Thymus (tissue), 11 donors: ENCODE data around the gene LIMD2. TPM values are rescaled to one million over a fixed set of nuclear protein-coding genes. Genes with fewer than 3 reads are reported as not detected.

Source experiments
- DNase-seq, 9 donors: peaks; one replicate each; pipeline ENCODE4 v3.0.0-alpha.2; 2013; ENCODE audit warnings: low spot score in 9 of 9, low read depth in 6 of 9, missing footprints in 1 of 9
- H3K27ac ChIP-seq, 2 donors: one replicate each; pipeline ENCODE4 v1.5.1; 2013; ENCODE audit warnings: control low read depth in 1 of 2, low read depth in 1 of 2, low read length in 1 of 2, mild to moderate bottlenecking in 1 of 2, moderate library complexity in 1 of 2
- H3K27me3 ChIP-seq, 2 donors: one replicate each; pipeline ENCODE4 v1.5.1; 2013; ENCODE audit warnings: low read length in 1 of 2; ENCODE audit not compliant: control insufficient read depth in 2 of 2, insufficient read depth in 1 of 2
- H3K36me3 ChIP-seq, 2 donors: one replicate each; pipeline ENCODE4 v1.5.1; 2013; ENCODE audit warnings: low read length in 1 of 2, mild to moderate bottlenecking in 1 of 2, moderate library complexity in 1 of 2; ENCODE audit not compliant: control insufficient read depth in 2 of 2, insufficient read depth in 2 of 2
- H3K4me1 ChIP-seq, 2 donors: one replicate each; pipeline ENCODE4 v1.5.1; 2013; ENCODE audit warnings: low read length in 2 of 2; ENCODE audit not compliant: control insufficient read depth in 2 of 2, insufficient read depth in 2 of 2
- H3K4me3 ChIP-seq, 2 donors: one replicate each; pipeline ENCODE4 v1.5.1; 2013; ENCODE audit warnings: low read length in 2 of 2, control low read depth in 1 of 2, mild to moderate bottlenecking in 1 of 2
- H3K9me3 ChIP-seq, 2 donors: one replicate each; pipeline ENCODE4 v1.5.1; 2013; ENCODE audit warnings: low read length in 1 of 2, mild to moderate bottlenecking in 1 of 2; ENCODE audit not compliant: control insufficient read depth in 2 of 2, insufficient read depth in 1 of 2
- WGBS: extraction: QIAGEN DNeasy Blood & Tissue Kit; methylation state at CpG from one replicate; pipeline ENCODE4 v1.1.7; 2013; 5-methylcytosine and 5-hydroxymethylcytosine counted together
- polyA plus RNA-seq: library from polyadenylated mRNA; stranded (reverse); fragments of 200-250 nt; gene quantifications from one replicate; pipeline ENCODE4 v1.2.3, GENCODE V29; 2013
- total RNA-seq: library from RNA; stranded (reverse); fragments of 120-200 nt; gene quantifications from one replicate; pipeline ENCODE4 v1.2.4, GENCODE V29; 2013
- donor health status: healthy.

Gene LIMD2
- total and polyA plus RNA-seq, 2 donors: 202 to 309 TPM

DNA sequence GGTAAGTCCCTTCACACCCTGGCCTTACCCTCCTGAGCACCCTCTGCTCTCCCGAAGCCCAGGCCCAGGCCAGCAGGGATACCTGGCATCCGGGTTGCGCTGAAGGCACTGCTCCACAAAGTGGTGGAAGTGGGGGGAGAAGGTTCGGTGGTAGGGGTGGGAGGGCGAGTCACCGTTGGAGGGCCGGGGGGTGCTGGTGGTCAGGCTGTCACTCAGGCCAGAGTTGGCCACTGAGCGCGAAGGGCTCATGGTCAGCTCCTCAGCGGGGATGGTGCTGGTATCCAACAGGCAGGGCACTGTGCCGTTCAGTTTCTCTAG, 4.3 kb upstream of the LIMD2 start:
- 97% methylated on average over 11 of the region's 11 CpGs for WGBS
- peaks cover 0 to 13% of the 10 kb centered on the region in 2 donors for H3K9me3 ChIP-seq
- H3K4me3 ChIP-seq: no peak overlapping the region
- no peaks in the 10 kb centered on the region for H3K27me3 ChIP-seq
- DNase-seq: no peak
- peaks cover 34 to 53% of the 10 kb centered on the region in 2 donors for H3K36me3 ChIP-seq
- no peak overlapping the region for H3K27ac ChIP-seq
- peaks cover 29 to 55% of the 10 kb centered on the region in 2 donors for H3K4me1 ChIP-seq

GRCh38 chr17:63703556-63704258, 3.8 kb upstream of the LIMD2 start:
- Histone ChIP-seq H3K9me3 (peaks cover 0 to 13% of the 10 kb centered on the region in 2 donors), H3K36me3 (peaks cover 35 to 52% of the 10 kb centered on the region in 2 donors), H3K4me3 (no peak overlapping the region), H3K27me3 (no peaks in the 10 kb centered on the region), H3K4me1 (peaks cover 29 to 59% of the 10 kb centered on the region in 2 donors), H3K27ac (no peak overlapping the region)
- no peak for DNase-seq
- 94% methylated on average over 16 of the region's 16 CpGs for WGBS

DNA sequence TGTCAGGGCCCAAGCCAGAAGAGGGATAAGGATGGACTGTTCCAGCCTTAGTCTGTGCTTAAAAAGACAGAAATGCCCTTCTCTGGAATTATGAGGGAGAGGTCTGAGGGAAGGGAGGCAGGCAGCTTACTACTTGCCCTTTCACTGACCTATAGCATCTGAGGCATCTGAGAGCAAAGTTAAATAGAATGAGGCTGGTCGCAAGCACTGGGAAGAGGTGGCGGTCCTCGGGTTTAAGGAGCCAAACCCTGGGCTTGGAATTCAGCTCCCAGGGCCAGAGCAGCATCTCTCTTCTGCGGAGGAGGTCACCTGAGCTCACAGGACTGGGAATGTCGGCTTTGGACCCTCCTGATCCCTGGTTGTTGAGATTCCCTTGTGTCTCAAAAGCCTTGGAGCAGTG, 3.1 kb upstream of the LIMD2 start:
- no peaks in the 10 kb centered on the region for H3K27me3 ChIP-seq
- 98% methylated on average over 5 of the region's 5 CpGs for WGBS
- H3K27ac ChIP-seq: peak overlapping the region; percentile 96 to 98
- peaks cover 42 to 56% of the 10 kb centered on the region in 2 donors for H3K36me3 ChIP-seq
- H3K9me3 ChIP-seq: peaks cover 0 to 13% of the 10 kb centered on the region in 2 donors
- H3K4me1 ChIP-seq: peaks cover 29 to 64% of the 10 kb centered on the region in 2 donors
- no peak for DNase-seq
- H3K4me3 ChIP-seq: peak overlapping the region in 1 of 2 donors; percentile 44

GRCh38 chr17:63702721-63703015, 2.7 kb upstream of the LIMD2 start:
- WGBS: 88% methylated on average over 6 of the region's 6 CpGs
- H3K27ac ChIP-seq: peak overlapping the region; percentile 96 to 98
- peaks cover 0 to 15% of the 10 kb centered on the region in 2 donors for H3K9me3 ChIP-seq
- H3K27me3 ChIP-seq: no peaks in the 10 kb centered on the region
- peaks cover 32 to 68% of the 10 kb centered on the region in 2 donors for H3K4me1 ChIP-seq
- H3K4me3 ChIP-seq: peak overlapping the region in 1 of 2 donors; percentile 44
- no peak for DNase-seq
- H3K36me3 ChIP-seq: peaks cover 44 to 58% of the 10 kb centered on the region in 2 donors

- no peaks in the 10 kb centered on the region for H3K27me3 ChIP-seq
- H3K4me1 ChIP-seq: peaks cover 36 to 70% of the 10 kb centered on the region in 2 donors
- peaks cover 46 to 61% of the 10 kb centered on the region in 2 donors for H3K36me3 ChIP-seq
- H3K27ac ChIP-seq: peak overlapping the region; percentile 96 to 98
- H3K9me3 ChIP-seq: peaks cover 0 to 18% of the 10 kb centered on the region in 2 donors
- H3K4me3 ChIP-seq: peak overlapping the region; percentile 57 to 97
- DNase-seq: peak in 6 of 9 donors; percentile 32 to 88 (median 67)
- WGBS: 15% methylated on average over 19 of the region's 19 CpGs
These were observed 2.2 kb upstream of the LIMD2 start for GRCh38 chr17:63701868-63702720.

GRCh38 chr17:63701456-63701820, 1.5 kb upstream of the LIMD2 start:
- H3K4me3 ChIP-seq: peak overlapping the region; percentile 57 to 97
- no peak for DNase-seq
- H3K27ac ChIP-seq: peak overlapping the region; percentile 96 to 98
- H3K27me3 ChIP-seq: no peaks in the 10 kb centered on the region
- peaks cover 51 to 64% of the 10 kb centered on the region in 2 donors for H3K36me3 ChIP-seq
- 28% methylated on average over 10 of the region's 10 CpGs for whole genome bisulfite sequencing
- H3K4me1 ChIP-seq: peaks cover 42 to 70% of the 10 kb centered on the region in 2 donors
- peaks cover 0 to 18% of the 10 kb centered on the region in 2 donors for H3K9me3 ChIP-seq

- 4% methylated on average over 88 of the region's 88 CpGs for WGBS
- peak in 5 of 9 donors; percentile 33 to 80 (median 48) for DNase-seq
These were observed 867 bp upstream of the LIMD2 start for GRCh38 chr17:63700528-63701455.

DNA sequence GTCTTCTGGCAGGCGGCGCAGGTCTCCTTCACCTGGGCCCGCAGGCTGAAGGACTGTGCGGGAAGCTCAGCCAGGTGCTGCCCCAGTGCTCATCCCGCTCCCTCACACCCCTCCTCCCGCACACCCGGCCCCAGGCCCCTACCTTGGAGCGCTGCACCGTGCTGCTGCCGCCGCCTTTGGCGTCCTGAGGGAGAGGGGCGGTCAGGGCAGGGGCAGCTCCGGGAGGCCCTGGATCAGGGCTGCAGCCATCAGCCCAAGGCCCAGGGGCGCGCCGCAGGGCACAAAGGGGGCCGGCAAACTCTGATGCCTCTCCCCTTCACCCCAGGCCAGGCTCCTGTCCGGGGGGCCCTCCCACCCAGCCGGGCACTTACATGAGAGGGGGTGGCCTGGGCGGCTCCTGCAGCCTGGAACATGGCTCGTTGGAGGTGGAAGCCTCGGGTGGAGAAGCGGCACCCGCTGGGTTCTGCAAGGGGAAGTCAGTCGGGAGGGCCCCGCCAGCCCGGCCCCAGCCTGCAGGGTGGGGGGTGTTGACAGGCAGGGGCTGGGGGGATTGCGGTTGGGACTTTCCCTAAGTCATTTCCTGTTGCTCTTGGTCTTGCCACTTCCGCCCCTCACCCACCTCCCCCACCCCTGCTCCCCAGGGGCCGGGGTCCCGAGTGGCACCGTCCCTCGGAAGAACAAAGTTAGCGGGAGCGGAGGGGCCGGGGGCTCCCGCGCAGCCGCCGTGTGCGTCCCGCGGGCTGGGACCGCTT, 863 bp downstream of the LIMD2 start:
- WGBS: 2% methylated on average over 45 of the region's 45 CpGs
- Histone ChIP-seq H3K9me3 (peaks cover 0 to 16% of the 10 kb centered on the region in 2 donors), H3K4me3 (peak overlapping the region; percentile 95 to 97), H3K36me3 (peaks cover 42 to 58% of the 10 kb centered on the region in 2 donors), H3K27me3 (no peaks in the 10 kb centered on the region), H3K4me1 (peaks cover 30 to 66% of the 10 kb centered on the region in 2 donors), H3K27ac (peak overlapping the region; percentile 94 to 98)
- peak; percentile 69 to 96 (median 87) for DNase-seq

More at GRCh38 chr17:63700528-63701455, 867 bp upstream of the LIMD2 start:
- Histone ChIP-seq H3K27ac (peak overlapping the region; percentile 96 to 98), H3K27me3 (no peaks in the 10 kb centered on the region), H3K36me3 (peaks cover 52 to 64% of the 10 kb centered on the region in 2 donors), H3K9me3 (peaks cover 0 to 17% of the 10 kb centered on the region in 2 donors), H3K4me1 (peaks cover 37 to 70% of the 10 kb centered on the region in 2 donors), H3K4me3 (peak overlapping the region; percentile 57 to 97)
